Bronchial epithelial cell (primary cell): ENCODE results near the gene KCNK1. TPM values are rescaled to one million over a fixed set of nuclear protein-coding genes. Genes with fewer than 3 reads are reported as not detected.

Experiments
- DNase-seq: peaks from one replicate; pipeline ENCODE4 v3.0.0-alpha.2; 2010; ENCODE audit warnings: low read depth
- FAIRE-seq: peaks from 2 replicates; lab custom pipeline; 2011; peaks lifted over from hg19 to GRCh38; lab: Jason Lieb, UNC
- H3K27me3 ChIP-seq: 2 replicates; pipeline ENCODE4 v1.5.1; 2011; ENCODE audit warnings: low read length; ENCODE audit not compliant: control insufficient read depth, insufficient read depth
- H3K36me3 ChIP-seq: 2 replicates; pipeline ENCODE4 v1.5.1; 2011; ENCODE audit warnings: low read length; ENCODE audit not compliant: control insufficient read depth, insufficient read depth
- H3K4me3 ChIP-seq: 2 replicates; pipeline ENCODE4 v1.5.1; 2011; ENCODE audit warnings: mild to moderate bottlenecking, low read depth, low read length, control low read depth
- CTCF ChIP-seq: IDR thresholded peaks from 2 replicates; pipeline ENCODE4 v1.5.1; 2011; ENCODE audit warnings: mild to moderate bottlenecking, moderate library complexity, low read length, control low read depth, inconsistent platforms; ENCODE audit not compliant: insufficient read depth, severe bottlenecking
- total RNA-seq: library from RNA; depleted of rRNA; stranded (reverse); fragments of >200 nt; gene quantifications from 2 replicates; pipeline ENCODE4 v1.2.1, GENCODE V29; 2014

Gene KCNK1
- total RNA-seq, 1 donor from 2014 or later: 25.8 TPM

- no peak for FAIRE-seq
- no peak for DNase-seq
- no peaks in the 10 kb centered on the region for H3K36me3 ChIP-seq
- TF ChIP-seq CTCF: no peak
- no peak overlapping the region for H3K4me3 ChIP-seq
- H3K27me3 ChIP-seq: no peaks in the 10 kb centered on the region
Measured at GRCh38 chr1:233570706-233571105, 43.2 kb upstream of the KCNK1 start.

GRCh38 chr1:233572896-233573295, 41.0 kb upstream of the KCNK1 start:
- no peaks in the 10 kb centered on the region for H3K36me3 ChIP-seq
- no peak for DNase-seq
- no peak overlapping the region for H3K4me3 ChIP-seq
- H3K27me3 ChIP-seq: no peaks in the 10 kb centered on the region
- FAIRE-seq: no peak
- TF ChIP-seq CTCF: no peak

- DNase-seq (no peak), FAIRE-seq (no peak)
- Histone ChIP-seq H3K36me3 (no peaks in the 10 kb centered on the region), H3K4me3 (no peak overlapping the region), H3K27me3 (no peaks in the 10 kb centered on the region)
- TF ChIP-seq CTCF: no peak
Measured at GRCh38 chr1:233575450-233575849, 38.5 kb upstream of the KCNK1 start.

- no peaks in the 10 kb centered on the region for H3K36me3 ChIP-seq
- no peaks in the 10 kb centered on the region for H3K27me3 ChIP-seq
- no peak overlapping the region for H3K4me3 ChIP-seq
- no peak for DNase-seq
- FAIRE-seq: no peak
- TF ChIP-seq CTCF: no peak
Measured at GRCh38 chr1:233582439-233582838, 31.5 kb upstream of the KCNK1 start.

GRCh38 chr1:233584376-233584775, 29.5 kb upstream of the KCNK1 start:
- Histone ChIP-seq H3K4me3 (no peak overlapping the region), H3K36me3 (no peaks in the 10 kb centered on the region), H3K27me3 (no peaks in the 10 kb centered on the region)
- DNase-seq: no peak
- TF ChIP-seq CTCF: no peak
- FAIRE-seq: no peak

GRCh38 chr1:233584931-233585330, 29.0 kb upstream of the KCNK1 start:
- no peak for FAIRE-seq
- Histone ChIP-seq H3K27me3 (no peaks in the 10 kb centered on the region), H3K36me3 (no peaks in the 10 kb centered on the region), H3K4me3 (no peak overlapping the region)
- DNase-seq: no peak
- no peak for TF ChIP-seq CTCF
